HG02981 (cell line): ENCODE results near the gene PCDHB9.
"Not testable (repeated sequence)": the region's sequence is repeated elsewhere in the genome, so short reads cannot be mapped to it uniquely, and the experiment has no call there.

Source experiments
- ATAC-seq: cut with Tn5 transposase; IDR thresholded peaks from one replicate; pipeline ENCODE4 v1.9.1; 2021; ENCODE audit warnings: mild to moderate bottlenecking, moderate library complexity; ENCODE audit not compliant: unreplicated experiment

Gene PCDHB9

DNA sequence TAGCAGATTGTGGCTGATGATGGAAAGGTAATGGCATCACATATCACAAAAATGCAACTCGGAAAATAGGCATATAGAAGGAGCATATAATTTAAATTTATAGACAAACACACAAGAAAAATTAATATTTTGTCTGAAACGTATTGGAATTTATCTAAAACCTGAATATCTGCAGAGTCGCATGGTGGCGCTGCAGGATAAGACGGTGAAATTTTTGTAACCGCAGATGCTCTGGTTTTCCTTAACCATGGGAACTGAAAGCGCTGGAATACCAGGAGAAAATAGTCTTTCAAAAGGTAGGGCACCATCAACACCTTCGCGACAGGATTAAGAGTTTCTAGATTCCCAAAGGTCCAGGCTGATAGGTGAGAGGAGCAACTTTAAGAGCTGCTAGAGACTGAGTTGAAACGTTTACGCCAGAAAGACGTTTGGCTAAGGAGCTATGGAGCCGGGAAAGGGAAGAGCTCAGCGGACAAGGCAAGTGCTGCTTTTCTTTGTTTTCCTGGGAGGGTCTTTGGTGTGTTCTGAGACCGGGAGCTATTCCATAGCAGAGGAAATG, 47.2 kb downstream of the PCDHB9 start:
- no peak for ATAC-seq

DNA sequence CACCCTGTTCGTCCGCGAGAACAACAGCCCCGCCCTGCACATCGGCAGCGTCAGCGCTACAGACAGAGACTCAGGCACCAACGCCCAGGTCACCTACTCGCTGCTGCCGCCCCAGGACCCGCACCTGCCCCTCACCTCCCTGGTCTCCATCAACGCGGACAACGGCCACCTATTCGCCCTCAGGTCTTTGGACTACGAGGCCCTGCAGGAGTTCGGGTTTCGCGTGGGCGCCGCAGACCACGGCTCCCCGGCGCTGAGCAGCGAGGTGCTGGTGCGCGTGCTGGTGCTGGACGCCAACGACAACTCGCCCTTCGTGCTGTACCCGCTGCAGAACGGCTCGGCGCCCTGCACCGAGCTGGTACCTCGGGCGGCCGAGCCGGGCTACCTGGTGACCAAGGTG, 49.0 kb downstream of the PCDHB9 start:
- not testable (repeated sequence) for ATAC-seq

DNA sequence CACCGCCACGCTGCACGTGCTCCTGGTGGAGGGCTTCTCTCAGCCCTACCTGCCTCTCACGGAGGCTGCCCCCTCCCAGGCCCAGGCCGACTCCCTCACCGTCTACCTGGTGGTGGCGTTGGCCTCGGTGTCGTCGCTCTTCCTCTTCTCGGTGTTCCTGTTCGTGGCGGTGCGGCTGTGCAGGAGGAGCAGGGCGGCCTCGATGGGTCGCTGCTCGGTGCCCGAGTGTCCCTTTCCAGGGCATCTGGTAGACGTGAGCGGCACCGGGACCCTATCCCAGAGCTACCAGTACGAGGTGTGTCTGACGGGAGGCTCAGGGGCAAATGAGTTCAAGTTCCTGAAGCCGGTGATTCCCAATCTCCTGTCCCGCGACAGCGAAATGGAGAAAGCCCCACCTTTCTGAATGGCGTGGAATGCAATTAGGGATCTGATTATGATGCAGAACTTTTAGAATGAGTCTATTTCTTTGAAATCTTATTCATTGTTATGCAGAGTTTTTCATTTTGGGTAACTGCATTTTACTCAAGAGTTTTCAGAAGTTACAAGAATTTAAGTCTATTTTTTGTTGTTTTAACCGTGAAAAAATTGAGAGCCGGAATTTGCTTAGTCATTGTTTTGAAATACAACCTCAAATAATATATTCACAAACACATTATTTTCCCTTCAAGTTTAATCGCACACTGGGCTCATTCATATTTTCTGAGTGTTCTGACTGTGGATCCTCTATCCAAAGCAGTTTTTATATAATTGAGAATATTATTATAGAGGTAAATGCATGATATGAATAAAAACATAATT, 49.8 kb downstream of the PCDHB9 start:
- no peak for ATAC-seq
